GM23338 (cell line): ENCODE results near the gene APC2. TPM values are rescaled to one million over a fixed set of nuclear protein-coding genes. Genes with fewer than 3 reads are reported as not detected.

ENCODE experiments used
- ATAC-seq: fragments of 200-7000 bp; cut with Tn5 transposase; 3 replicates; pipeline ENCODE4 v1.9.1; 2020
- DNase-seq: peaks from one replicate; pipeline ENCODE4 v3.0.0-alpha.2; 2015; ENCODE audit warnings: low spot score
- H2AFZ ChIP-seq: fragments of 200-600 bp; sonication (generic); 2 replicates; pipeline ENCODE4 v1.8.0; 2016; ENCODE audit warnings: antibody characterized with exemption, mild to moderate bottlenecking, moderate library complexity
- H3F3A ChIP-seq: fragments of 200-600 bp; sonication (generic); replicated peaks from 2 replicates; pipeline ENCODE4 v1.8.0; 2017; ENCODE audit warnings: antibody characterized with exemption, mixed run types, low read depth
- H3K27ac ChIP-seq: fragments of 200-600 bp; sonication (generic); 2 replicates; pipeline ENCODE4 v1.6.1; 2016; ENCODE audit warnings: low read depth
- H3K27me3 ChIP-seq: fragments of 200-600 bp; sonication (generic); 2 replicates; pipeline ENCODE4 v1.8.0; 2016; ENCODE audit warnings: mild to moderate bottlenecking, mixed run types, moderate library complexity; ENCODE audit not compliant: insufficient read depth
- H3K36me3 ChIP-seq: fragments of 200-600 bp; sonication (generic); 2 replicates; pipeline ENCODE4 v1.8.0; 2016; ENCODE audit warnings: mild to moderate bottlenecking; ENCODE audit not compliant: insufficient read depth
- H3K4me1 ChIP-seq: fragments of 200-600 bp; sonication (generic); 2 replicates; pipeline ENCODE4 v1.8.0; 2016; ENCODE audit warnings: mild to moderate bottlenecking, moderate library complexity; ENCODE audit not compliant: insufficient read depth
- H3K4me2 ChIP-seq: fragments of 200-600 bp; sonication (generic); 2 replicates; pipeline ENCODE4 v1.7.1; 2017; ENCODE audit warnings: mixed run types
- H3K4me3 ChIP-seq: fragments of 200-600 bp; sonication (generic); 2 replicates; pipeline ENCODE4 v1.6.1; 2016; ENCODE audit warnings: mixed run types
- H3K79me2 ChIP-seq: fragments of 200-600 bp; sonication (generic); replicated peaks from 2 replicates; pipeline ENCODE4 v1.8.0; 2017; ENCODE audit warnings: mild to moderate bottlenecking; ENCODE audit not compliant: insufficient read depth
- H3K9me2 ChIP-seq: fragments of 200-600 bp; sonication (generic); 2 replicates; pipeline ENCODE4 v1.8.0; 2017; ENCODE audit not compliant: insufficient read depth
- H4K20me1 ChIP-seq: fragments of 200-600 bp; sonication (generic); replicated peaks from 2 replicates; pipeline ENCODE4 v1.8.0; 2017; ENCODE audit warnings: mild to moderate bottlenecking; ENCODE audit not compliant: insufficient read depth
- H3K27ac Mint-ChIP-seq: 2 replicates; pipeline ENCODE4 v1.8.0; 2020; ENCODE audit warnings: inconsistent platforms, mild to moderate bottlenecking, moderate library complexity, mixed read lengths
- H3K27me3 Mint-ChIP-seq: 3 replicates; pipeline ENCODE4 v1.8.0; 2022; ENCODE audit warnings: low read depth, mild to moderate bottlenecking, moderate library complexity, mixed read lengths, inconsistent platforms; ENCODE audit not compliant: insufficient read depth, poor library complexity
- H3K36me3 Mint-ChIP-seq: 3 replicates; pipeline ENCODE4 v1.8.0; 2021; ENCODE audit warnings: low read depth, mild to moderate bottlenecking, inconsistent platforms, moderate library complexity, mixed read lengths
- H3K4me1 Mint-ChIP-seq: 3 replicates; pipeline ENCODE4 v1.8.0; 2020; ENCODE audit warnings: mild to moderate bottlenecking, inconsistent platforms, mixed read lengths
- H3K4me3 Mint-ChIP-seq: 3 replicates; pipeline ENCODE4 v1.8.0; 2021; ENCODE audit warnings: moderate library complexity, mild to moderate bottlenecking, inconsistent platforms, mixed read lengths
- H3K9me3 Mint-ChIP-seq: 3 replicates; pipeline ENCODE4 v1.8.0; 2020; ENCODE audit warnings: moderate library complexity, mild to moderate bottlenecking, inconsistent platforms, mixed read lengths
- EZH2 ChIP-seq: fragments of 200-600 bp; sonication (generic); IDR thresholded peaks from one replicate; pipeline ENCODE4 v1.8.0; 2017; ENCODE audit warnings: antibody characterized with exemption, mild to moderate bottlenecking, low read depth; ENCODE audit not compliant: unreplicated experiment
- EZH2phosphoT487 ChIP-seq: fragments of 200-600 bp; sonication (generic); IDR thresholded peaks from one replicate; pipeline ENCODE4 v1.8.1; 2018; ENCODE audit warnings: antibody characterized with exemption; ENCODE audit not compliant: unreplicated experiment
- JUNB ChIP-seq: IDR thresholded peaks from one replicate; pipeline ENCODE4 v1.6.1; 2016; ENCODE audit warnings: antibody characterized with exemption; ENCODE audit not compliant: unreplicated experiment
- NANOG ChIP-seq: IDR thresholded peaks from 2 replicates; pipeline ENCODE4 v1.6.1; 2016; ENCODE audit warnings: antibody characterized with exemption, borderline replicate concordance
- POLR2AphosphoS5 ChIP-seq: IDR thresholded peaks from 2 replicates; pipeline ENCODE4 v1.6.1; 2016; ENCODE audit warnings: antibody characterized with exemption, low read depth
- STAT1 ChIP-seq: IDR thresholded peaks from one replicate; pipeline ENCODE4 v1.6.1; 2016; ENCODE audit warnings: antibody characterized with exemption; ENCODE audit not compliant: unreplicated experiment
- ZNF114 ChIP-seq: fragments of 250-450 bp; sonication (Bioruptor Pico); IDR thresholded peaks from 2 replicates; pipeline ENCODE4 v1.5.0; 2020; ENCODE audit warnings: mild to moderate bottlenecking, moderate library complexity
- ZNF331 ChIP-seq: fragments of 250-450 bp; sonication (Bioruptor Pico); IDR thresholded peaks from 2 replicates; pipeline ENCODE4 v1.5.0; 2020; ENCODE audit warnings: low read depth, mild to moderate bottlenecking, moderate library complexity
- polyA plus RNA-seq: library from polyadenylated mRNA; unstranded; fragments of >200 nt; fragmentation: Nextera tagmentation; extraction: Ambion mirVana; gene quantifications from 2 replicates; pipeline ENCODE4 v1.2.1, GENCODE V29; 2016
- total RNA-seq: library from RNA; depleted of rRNA; stranded (reverse); fragments of >200 nt; shearing (Covaris generic); gene quantifications from 2 replicates; pipeline ENCODE4 v1.2.3, GENCODE V29; 2014
- TF ChIP-seq, protein P1 (sequence below): fragments of 250-450 bp; sonication (Bioruptor Pico); IDR thresholded peaks from 2 replicates; pipeline ENCODE4 v1.5.0; 2020; ENCODE audit warnings: mild to moderate bottlenecking, moderate library complexity
- TF ChIP-seq, protein P2 (sequence below): IDR thresholded peaks from 2 replicates; pipeline ENCODE4 v1.6.1; 2016; ENCODE audit warnings: antibody characterized with exemption
- TF ChIP-seq, protein P3 (sequence below): IDR thresholded peaks from one replicate; pipeline ENCODE4 v1.6.1; 2018; ENCODE audit warnings: antibody characterized with exemption; ENCODE audit not compliant: unreplicated experiment

The APC2 gene
- total and polyA plus RNA-seq, 2 experiments from 2014 or later = 1.4 to 18.3 TPM

DNA sequence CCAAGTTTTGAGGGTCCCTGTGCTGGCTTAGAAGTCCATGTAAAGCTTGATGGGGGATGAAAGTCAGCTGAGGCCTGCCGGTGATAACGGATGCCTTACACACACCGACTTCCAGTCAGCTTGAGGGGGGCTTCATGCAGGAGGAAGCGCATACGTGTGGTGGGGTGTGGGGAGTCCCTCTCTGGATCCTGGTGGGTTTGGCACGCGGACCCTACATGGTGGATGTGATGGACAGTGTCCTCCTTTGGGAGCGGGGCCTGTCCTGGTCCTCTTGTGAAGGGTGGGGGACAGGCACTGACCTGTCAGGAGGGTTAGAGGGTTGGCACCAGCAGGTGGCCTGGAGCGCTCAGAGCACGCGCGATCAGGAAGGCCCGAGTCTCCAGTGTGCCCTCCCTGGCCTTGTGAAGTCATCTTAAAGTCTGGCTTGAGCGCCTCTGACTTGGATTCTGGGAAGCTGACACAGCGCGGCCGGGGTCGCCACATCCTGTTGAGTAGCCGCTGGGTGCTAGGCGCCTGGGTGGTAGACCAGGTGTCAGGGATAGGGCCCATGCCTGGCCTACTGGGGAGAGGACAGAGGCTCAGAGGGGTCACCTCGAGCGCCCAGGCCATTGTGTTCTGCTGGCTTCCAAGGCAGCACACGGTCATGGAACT is 39.7 kb upstream of the APC2 start (continued):
- TF ChIP-seq, protein P1, sequence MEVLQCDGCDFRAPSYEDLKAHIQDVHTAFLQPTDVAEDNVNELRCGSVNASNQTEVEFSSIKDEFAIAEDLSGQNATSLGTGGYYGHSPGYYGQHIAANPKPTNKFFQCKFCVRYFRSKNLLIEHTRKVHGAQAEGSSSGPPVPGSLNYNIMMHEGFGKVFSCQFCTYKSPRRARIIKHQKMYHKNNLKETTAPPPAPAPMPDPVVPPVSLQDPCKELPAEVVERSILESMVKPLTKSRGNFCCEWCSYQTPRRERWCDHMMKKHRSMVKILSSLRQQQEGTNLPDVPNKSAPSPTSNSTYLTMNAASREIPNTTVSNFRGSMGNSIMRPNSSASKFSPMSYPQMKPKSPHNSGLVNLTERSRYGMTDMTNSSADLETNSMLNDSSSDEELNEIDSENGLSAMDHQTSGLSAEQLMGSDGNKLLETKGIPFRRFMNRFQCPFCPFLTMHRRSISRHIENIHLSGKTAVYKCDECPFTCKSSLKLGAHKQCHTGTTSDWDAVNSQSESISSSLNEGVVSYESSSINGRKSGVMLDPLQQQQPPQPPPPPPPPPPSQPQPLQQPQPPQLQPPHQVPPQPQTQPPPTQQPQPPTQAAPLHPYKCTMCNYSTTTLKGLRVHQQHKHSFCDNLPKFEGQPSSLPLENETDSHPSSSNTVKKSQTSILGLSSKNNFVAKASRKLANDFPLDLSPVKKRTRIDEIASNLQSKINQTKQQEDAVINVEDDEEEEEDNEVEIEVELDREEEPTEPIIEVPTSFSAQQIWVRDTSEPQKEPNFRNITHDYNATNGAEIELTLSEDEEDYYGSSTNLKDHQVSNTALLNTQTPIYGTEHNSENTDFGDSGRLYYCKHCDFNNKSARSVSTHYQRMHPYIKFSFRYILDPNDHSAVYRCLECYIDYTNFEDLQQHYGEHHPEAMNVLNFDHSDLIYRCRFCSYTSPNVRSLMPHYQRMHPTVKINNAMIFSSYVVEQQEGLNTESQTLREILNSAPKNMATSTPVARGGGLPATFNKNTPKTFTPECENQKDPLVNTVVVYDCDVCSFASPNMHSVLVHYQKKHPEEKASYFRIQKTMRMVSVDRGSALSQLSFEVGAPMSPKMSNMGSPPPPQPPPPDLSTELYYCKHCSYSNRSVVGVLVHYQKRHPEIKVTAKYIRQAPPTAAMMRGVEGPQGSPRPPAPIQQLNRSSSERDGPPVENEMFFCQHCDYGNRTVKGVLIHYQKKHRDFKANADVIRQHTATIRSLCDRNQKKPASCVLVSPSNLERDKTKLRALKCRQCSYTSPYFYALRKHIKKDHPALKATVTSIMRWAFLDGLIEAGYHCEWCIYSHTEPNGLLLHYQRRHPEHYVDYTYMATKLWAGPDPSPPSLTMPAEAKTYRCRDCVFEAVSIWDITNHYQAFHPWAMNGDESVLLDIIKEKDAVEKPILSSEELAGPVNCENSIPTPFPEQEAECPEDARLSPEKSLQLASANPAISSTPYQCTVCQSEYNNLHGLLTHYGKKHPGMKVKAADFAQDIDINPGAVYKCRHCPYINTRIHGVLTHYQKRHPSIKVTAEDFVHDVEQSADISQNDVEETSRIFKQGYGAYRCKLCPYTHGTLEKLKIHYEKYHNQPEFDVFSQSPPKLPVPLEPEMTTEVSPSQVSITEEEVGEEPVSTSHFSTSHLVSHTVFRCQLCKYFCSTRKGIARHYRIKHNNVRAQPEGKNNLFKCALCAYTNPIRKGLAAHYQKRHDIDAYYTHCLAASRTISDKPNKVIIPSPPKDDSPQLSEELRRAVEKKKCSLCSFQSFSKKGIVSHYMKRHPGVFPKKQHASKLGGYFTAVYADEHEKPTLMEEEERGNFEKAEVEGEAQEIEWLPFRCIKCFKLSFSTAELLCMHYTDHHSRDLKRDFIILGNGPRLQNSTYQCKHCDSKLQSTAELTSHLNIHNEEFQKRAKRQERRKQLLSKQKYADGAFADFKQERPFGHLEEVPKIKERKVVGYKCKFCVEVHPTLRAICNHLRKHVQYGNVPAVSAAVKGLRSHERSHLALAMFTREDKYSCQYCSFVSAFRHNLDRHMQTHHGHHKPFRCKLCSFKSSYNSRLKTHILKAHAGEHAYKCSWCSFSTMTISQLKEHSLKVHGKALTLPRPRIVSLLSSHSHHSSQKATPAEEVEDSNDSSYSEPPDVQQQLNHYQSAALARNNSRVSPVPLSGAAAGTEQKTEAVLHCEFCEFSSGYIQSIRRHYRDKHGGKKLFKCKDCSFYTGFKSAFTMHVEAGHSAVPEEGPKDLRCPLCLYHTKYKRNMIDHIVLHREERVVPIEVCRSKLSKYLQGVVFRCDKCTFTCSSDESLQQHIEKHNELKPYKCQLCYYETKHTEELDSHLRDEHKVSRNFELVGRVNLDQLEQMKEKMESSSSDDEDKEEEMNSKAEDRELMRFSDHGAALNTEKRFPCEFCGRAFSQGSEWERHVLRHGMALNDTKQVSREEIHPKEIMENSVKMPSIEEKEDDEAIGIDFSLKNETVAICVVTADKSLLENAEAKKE (CRISPR knock-in tag) = no peak
- TF ChIP-seq POLR2AphosphoS5 (no peak), STAT1 (no peak), ZNF331 (CRISPR knock-in tag) (no peak)
- TF ChIP-seq, protein P2, sequence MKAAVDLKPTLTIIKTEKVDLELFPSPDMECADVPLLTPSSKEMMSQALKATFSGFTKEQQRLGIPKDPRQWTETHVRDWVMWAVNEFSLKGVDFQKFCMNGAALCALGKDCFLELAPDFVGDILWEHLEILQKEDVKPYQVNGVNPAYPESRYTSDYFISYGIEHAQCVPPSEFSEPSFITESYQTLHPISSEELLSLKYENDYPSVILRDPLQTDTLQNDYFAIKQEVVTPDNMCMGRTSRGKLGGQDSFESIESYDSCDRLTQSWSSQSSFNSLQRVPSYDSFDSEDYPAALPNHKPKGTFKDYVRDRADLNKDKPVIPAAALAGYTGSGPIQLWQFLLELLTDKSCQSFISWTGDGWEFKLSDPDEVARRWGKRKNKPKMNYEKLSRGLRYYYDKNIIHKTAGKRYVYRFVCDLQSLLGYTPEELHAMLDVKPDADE = no peak

DNA sequence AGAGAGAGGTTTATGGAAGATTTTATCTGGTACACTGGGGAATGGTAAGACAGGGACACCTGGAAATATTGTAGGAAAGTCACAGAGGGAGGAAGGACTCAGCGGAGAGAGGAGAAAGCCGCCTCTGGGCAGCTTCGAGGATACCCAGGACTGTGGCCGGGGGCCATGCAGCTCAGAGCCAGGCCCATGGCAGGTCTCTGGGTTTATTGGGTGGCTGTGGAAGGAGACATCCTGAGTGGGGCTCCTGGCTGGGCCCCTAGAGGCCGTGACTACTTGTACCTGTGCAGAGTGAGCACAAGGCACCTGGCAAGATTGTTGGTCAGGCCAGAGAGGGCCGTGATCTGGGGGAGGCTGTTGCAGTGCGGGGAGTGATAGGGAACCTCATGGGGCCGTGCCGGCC is 39.1 kb upstream of the APC2 start:
- Histone ChIP-seq H3K9me2 (no peaks in the 10 kb centered on the region), H3K27me3 (no peaks in the 10 kb centered on the region), H3K4me3 (0 out of 2 replicates have a peak overlapping the region, but pooled peaks have one; percentile 17), H3F3A (peaks cover 10% of the 10 kb centered on the region), H3K27ac (peak overlapping the region; percentile 85), H4K20me1 (peaks cover 49% of the 10 kb centered on the region), H3K36me3 (no peaks in the 10 kb centered on the region), H3K79me2 (peaks cover 80% of the 10 kb centered on the region), H3K4me2 (peak overlapping the region; percentile 96; the same call in 1 of the 2 replicates), H3K4me1 (peaks cover 26% of the 10 kb centered on the region), H2AFZ (no peak overlapping the region)
- Mint-ChIP-seq H3K27me3 (peaks cover 30% of the 10 kb centered on the region), H3K4me1 (peaks cover 48% of the 10 kb centered on the region), H3K4me3 (peak overlapping the region; percentile 95), H3K9me3 (no peaks in the 10 kb centered on the region), H3K27ac (peak overlapping the region; percentile 78), H3K36me3 (peaks cover 32% of the 10 kb centered on the region)
- ATAC-seq (no peak), DNase-seq (no peak)
- TF ChIP-seq JUNB (no peak), ZNF114 (no peak), EZH2 (no peak), NANOG (no peak), EZH2phosphoT487 (no peak)
- TF ChIP-seq, protein P3, sequence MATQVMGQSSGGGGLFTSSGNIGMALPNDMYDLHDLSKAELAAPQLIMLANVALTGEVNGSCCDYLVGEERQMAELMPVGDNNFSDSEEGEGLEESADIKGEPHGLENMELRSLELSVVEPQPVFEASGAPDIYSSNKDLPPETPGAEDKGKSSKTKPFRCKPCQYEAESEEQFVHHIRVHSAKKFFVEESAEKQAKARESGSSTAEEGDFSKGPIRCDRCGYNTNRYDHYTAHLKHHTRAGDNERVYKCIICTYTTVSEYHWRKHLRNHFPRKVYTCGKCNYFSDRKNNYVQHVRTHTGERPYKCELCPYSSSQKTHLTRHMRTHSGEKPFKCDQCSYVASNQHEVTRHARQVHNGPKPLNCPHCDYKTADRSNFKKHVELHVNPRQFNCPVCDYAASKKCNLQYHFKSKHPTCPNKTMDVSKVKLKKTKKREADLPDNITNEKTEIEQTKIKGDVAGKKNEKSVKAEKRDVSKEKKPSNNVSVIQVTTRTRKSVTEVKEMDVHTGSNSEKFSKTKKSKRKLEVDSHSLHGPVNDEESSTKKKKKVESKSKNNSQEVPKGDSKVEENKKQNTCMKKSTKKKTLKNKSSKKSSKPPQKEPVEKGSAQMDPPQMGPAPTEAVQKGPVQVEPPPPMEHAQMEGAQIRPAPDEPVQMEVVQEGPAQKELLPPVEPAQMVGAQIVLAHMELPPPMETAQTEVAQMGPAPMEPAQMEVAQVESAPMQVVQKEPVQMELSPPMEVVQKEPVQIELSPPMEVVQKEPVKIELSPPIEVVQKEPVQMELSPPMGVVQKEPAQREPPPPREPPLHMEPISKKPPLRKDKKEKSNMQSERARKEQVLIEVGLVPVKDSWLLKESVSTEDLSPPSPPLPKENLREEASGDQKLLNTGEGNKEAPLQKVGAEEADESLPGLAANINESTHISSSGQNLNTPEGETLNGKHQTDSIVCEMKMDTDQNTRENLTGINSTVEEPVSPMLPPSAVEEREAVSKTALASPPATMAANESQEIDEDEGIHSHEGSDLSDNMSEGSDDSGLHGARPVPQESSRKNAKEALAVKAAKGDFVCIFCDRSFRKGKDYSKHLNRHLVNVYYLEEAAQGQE = no peak
